T-cell (primary cell): ENCODE results near the gene ABCA13. TPM values are rescaled to one million over a fixed set of nuclear protein-coding genes. Genes with fewer than 3 reads are reported as not detected.
"Not testable (repeated sequence)": the region's sequence is repeated elsewhere in the genome, so short reads cannot be mapped to it uniquely, and the experiment has no call there.

ENCODE experiments used
- ATAC-seq, 4 experiments: fragments of 200-7000 bp in 3 of 4; fragments of 150-1000 bp in 1 of 4; cut with Tn5 transposase; replicated peaks in 1 of 4; 1 replicate in 3 of 4; 2 replicates in 1 of 4; pipeline ENCODE4 v1.10.0; 2021; ENCODE audit warnings: moderate library complexity in 3 of 4, mild to moderate bottlenecking in 2 of 4, moderate number of reproducible peaks in 1 of 4
- CTCF ChIA-PET, 2 donors: fragments of 300-600 bp; sonication (Branson Sonifier 250); formaldehyde crosslinking; loops; one replicate each; lab custom pipeline; 2022; ENCODE audit warnings: antibody characterized with exemption in 2 of 2; lab: Charles Lee
- POLR2A ChIA-PET, 2 donors: fragments of 300-600 bp; sonication (Branson Sonifier 250); formaldehyde crosslinking; loops; one replicate each; lab custom pipeline; 2022; ENCODE audit warnings: antibody characterized with exemption in 2 of 2; lab: Charles Lee
- DNase-seq, 35 experiments: peaks; one replicate each; pipeline versions ENCODE4 v3.0.0 to v3.0.0-alpha.2; 2013 to 2023
- H3K27ac ChIP-seq: one replicate; pipeline ENCODE4 v1.5.1; 2013; ENCODE audit warnings: low read length
- H3K27me3 ChIP-seq, 2 experiments: replicated peaks in 1 of 2; 1 replicate in 1 of 2; 2 replicates in 1 of 2; pipeline versions ENCODE4 v1.6.1 to v1.7.0; 2013; ENCODE audit warnings: low read length in 1 of 2, mixed read lengths in 1 of 2; ENCODE audit not compliant: control insufficient read depth in 2 of 2, insufficient read depth in 2 of 2; ENCODE audit errors: extremely low read depth in 1 of 2
- H3K36me3 ChIP-seq, 2 donors: 1 replicate in 1 of 2; 2 replicates in 1 of 2; pipeline versions ENCODE4 v1.6.1 to v1.7.0; 2013; ENCODE audit warnings: low read length in 1 of 2; ENCODE audit not compliant: control insufficient read depth in 2 of 2, insufficient read depth in 1 of 2; ENCODE audit errors: extremely low read depth in 1 of 2
- H3K4me1 ChIP-seq, 2 experiments: 1 replicate in 1 of 2; 2 replicates in 1 of 2; pipeline versions ENCODE4 v1.6.1 to v1.7.0; 2013; ENCODE audit warnings: low read length in 2 of 2, mixed read lengths in 1 of 2; ENCODE audit not compliant: insufficient read depth in 2 of 2, control insufficient read depth in 1 of 2; ENCODE audit errors: extremely low read depth in 1 of 2
- H3K4me3 ChIP-seq, 2 donors: 1 replicate in 1 of 2; 2 replicates in 1 of 2; pipeline versions ENCODE4 v1.5.1 to v1.7.0; 2013; ENCODE audit warnings: mild to moderate bottlenecking in 2 of 2, low read length in 1 of 2, moderate library complexity in 1 of 2; ENCODE audit not compliant: control insufficient read depth in 1 of 2; ENCODE audit errors: extremely low read depth in 1 of 2
- H3K9me3 ChIP-seq: 2 replicates; pipeline ENCODE4 v1.7.0; 2013
- H3K27ac Mint-ChIP-seq, 2 donors: one replicate each; pipeline ENCODE4 v1.8.0; 2020 to 2021; ENCODE audit warnings: mild to moderate bottlenecking in 2 of 2, mixed read lengths in 2 of 2
- H3K27me3 Mint-ChIP-seq, 2 donors: one replicate each; pipeline ENCODE4 v1.8.0; 2021 to 2022; ENCODE audit warnings: mixed read lengths in 2 of 2
- H3K36me3 Mint-ChIP-seq: one replicate; pipeline ENCODE4 v1.8.0; 2021; ENCODE audit warnings: mixed read lengths
- H3K4me1 Mint-ChIP-seq, 3 donors: one replicate each; pipeline ENCODE4 v1.8.0; 2020 to 2022; ENCODE audit warnings: mixed read lengths in 3 of 3, mild to moderate bottlenecking in 1 of 3
- H3K4me3 Mint-ChIP-seq, 3 donors: one replicate each; pipeline ENCODE4 v1.8.0; 2020 to 2022; ENCODE audit warnings: mild to moderate bottlenecking in 3 of 3, mixed read lengths in 3 of 3, moderate library complexity in 3 of 3
- H3K9me3 Mint-ChIP-seq, 3 donors: one replicate each; pipeline ENCODE4 v1.8.0; 2020 to 2022; ENCODE audit warnings: mixed read lengths in 3 of 3
- WGBS: methylation state at CpG from one replicate; pipeline ENCODE4 v1.1.5; 2013; ENCODE audit warnings: missing lambda C conversion rate; ENCODE audit not compliant: insufficient coverage; 5-methylcytosine and 5-hydroxymethylcytosine counted together
- total RNA-seq, 35 experiments: library from RNA in 6 of 35; stranded (reverse) in 6 of 35; fragments of 120-200 nt in 1 of 35; gene quantifications; one replicate each; pipeline versions ENCODE4 v1.2.1 to v1.2.4 and lab custom pipeline; 2013 to 2026

ABCA13 gene
- total RNA-seq, 5 donors from 2014 or later (not counting 1 experiment from before 2014, with no cell fraction given): 0.22 TPM; not detected in 4

DNA sequence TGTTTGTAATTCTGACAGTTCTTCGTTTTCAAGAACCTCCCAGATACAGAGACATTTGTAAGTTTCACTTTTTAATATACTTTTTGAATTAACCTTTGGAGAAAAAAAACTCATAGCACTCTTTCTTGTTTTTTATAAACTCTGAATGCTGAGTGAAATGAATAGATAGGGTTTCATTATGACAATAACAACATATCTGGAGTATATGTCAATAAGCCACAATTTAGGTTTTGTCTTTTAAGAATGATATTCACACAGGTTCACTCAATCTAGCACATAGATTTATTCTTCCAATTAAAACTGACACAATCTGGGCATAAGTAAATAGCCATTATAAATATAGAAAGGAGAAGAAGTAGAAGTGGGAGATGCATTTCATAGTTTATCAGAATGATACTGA is 21.7 kb downstream of the ABCA13 start:
- Histone ChIP-seq H3K4me3 (no peak overlapping the region), H3K4me1 (no peaks in the 10 kb centered on the region), H3K27me3 (peaks cover 0 to 4% of the 10 kb centered on the region in 2 experiments), H3K36me3 (no peaks in the 10 kb centered on the region), H3K27ac (no peak overlapping the region), H3K9me3 (no peaks in the 10 kb centered on the region)
- Mint-ChIP-seq H3K4me3 (no peak overlapping the region), H3K27ac (no peak overlapping the region), H3K27me3 (peaks cover 9 to 12% of the 10 kb centered on the region in 2 donors), H3K36me3 (no peaks in the 10 kb centered on the region), H3K4me1 (no peaks in the 10 kb centered on the region), H3K9me3 (peaks cover 0 to 3% (median 0%) of the 10 kb centered on the region in 3 donors)
- ChIA-PET POLR2A (no interaction called here), CTCF (no interaction called here)
- WGBS: no CpG with 5 or more reads among the region's 1 CpG
- DNase-seq (no peak), ATAC-seq (no peak)

GRCh38 chr7:48193421-48193820 is 22.2 kb downstream of the ABCA13 start:
- POLR2A ChIA-PET: no interaction called here
- H3K9me3 ChIP-seq: no peaks in the 10 kb centered on the region
- H3K27me3 ChIP-seq: peaks cover 0 to 4% of the 10 kb centered on the region in 2 experiments
- ATAC-seq (no peak), DNase-seq (no peak)
- CTCF ChIA-PET: no interaction called here
- Mint-ChIP-seq H3K36me3 (no peaks in the 10 kb centered on the region), H3K9me3 (no peaks in the 10 kb centered on the region), H3K27ac (no peak overlapping the region), H3K4me3 (no peak overlapping the region), H3K27me3 (peaks cover 7 to 8% of the 10 kb centered on the region in 2 donors), H3K4me1 (no peaks in the 10 kb centered on the region)
- no peak overlapping the region for H3K4me3 ChIP-seq
- WGBS: 0% methylated on average over 1 of the region's 1 CpG
- no peaks in the 10 kb centered on the region for H3K36me3 ChIP-seq
- no peaks in the 10 kb centered on the region for H3K4me1 ChIP-seq
- H3K27ac ChIP-seq: no peak overlapping the region

DNA sequence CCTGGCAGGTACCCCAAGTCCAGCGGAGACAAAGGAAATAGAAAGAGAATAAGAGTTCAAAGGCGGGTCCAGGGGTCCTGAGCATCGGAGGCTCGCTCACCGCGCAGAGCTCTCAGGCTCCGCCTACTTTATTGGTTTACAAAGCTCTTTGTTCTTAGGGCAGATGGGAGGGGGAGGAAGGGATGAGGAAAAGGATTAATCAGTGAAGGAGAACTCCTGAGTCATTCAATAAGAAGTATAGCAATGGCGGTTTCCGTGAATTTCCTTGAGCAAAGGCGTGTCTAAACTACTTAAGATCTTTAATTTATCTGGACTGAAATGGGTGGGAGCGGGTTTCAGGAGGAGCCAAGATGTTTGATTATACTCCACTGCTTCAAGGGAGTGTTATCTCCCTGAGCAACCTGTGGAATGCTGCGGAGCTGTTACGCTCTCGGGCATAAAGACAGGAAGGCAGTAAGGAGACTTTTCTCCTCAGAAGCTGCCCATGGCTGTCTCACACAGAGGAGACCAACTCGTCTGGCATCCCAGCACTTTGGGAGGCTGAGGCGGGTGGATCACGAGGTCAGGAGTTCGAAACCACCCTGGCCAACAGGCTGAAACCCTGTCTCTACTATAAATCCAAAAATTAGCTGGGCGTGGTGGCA is 29.8 kb downstream of the ABCA13 start:
- H3K36me3 ChIP-seq, ATAC-seq, H3K4me3 ChIP-seq, H3K4me1 Mint-ChIP-seq, H3K9me3 ChIP-seq, H3K27me3 Mint-ChIP-seq, POLR2A ChIA-PET, H3K4me3 Mint-ChIP-seq, H3K4me1 ChIP-seq, H3K36me3 Mint-ChIP-seq, CTCF ChIA-PET, H3K27ac Mint-ChIP-seq, H3K27me3 ChIP-seq, H3K27ac ChIP-seq, DNase-seq, H3K9me3 Mint-ChIP-seq: not testable (repeated sequence)
- WGBS: 71% methylated on average over 4 of the region's 19 CpGs

DNA sequence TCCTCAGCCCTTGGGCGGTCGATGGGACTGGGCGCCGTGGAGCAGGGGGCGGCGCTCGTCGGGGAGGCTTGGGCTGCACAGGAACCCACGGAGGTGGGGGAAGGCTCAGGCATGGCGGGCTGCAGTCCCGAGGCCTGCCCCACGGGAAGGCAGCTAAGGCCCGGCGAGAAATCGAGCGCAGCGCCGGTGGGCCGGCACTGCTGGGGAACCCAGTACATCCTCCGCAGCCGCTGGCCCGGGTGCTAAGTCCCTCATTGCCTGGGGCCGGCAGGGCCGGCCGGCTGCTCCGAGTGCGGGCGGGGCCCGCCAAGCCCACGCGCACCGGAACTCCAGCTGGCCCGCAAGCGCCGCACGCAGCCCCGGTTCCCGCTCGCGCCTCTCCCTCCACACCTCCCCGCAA is 31.7 kb downstream of the ABCA13 start:
- 95% methylated on average over 29 of the region's 41 CpGs for WGBS
- DNase-seq, POLR2A ChIA-PET: not testable (repeated sequence)

GRCh38 chr7:48207155-48207675 is 36.0 kb downstream of the ABCA13 start:
- no peaks in the 10 kb centered on the region for H3K36me3 Mint-ChIP-seq
- ChIA-PET CTCF (no interaction called here), POLR2A (no interaction called here)
- no peaks in the 10 kb centered on the region for H3K4me1 Mint-ChIP-seq
- H3K4me3 ChIP-seq: no peak overlapping the region
- H3K36me3 ChIP-seq: no peaks in the 10 kb centered on the region
- no peaks in the 10 kb centered on the region for H3K9me3 ChIP-seq
- H3K27ac Mint-ChIP-seq: no peak overlapping the region
- ATAC-seq (no peak), DNase-seq (no peak)
- peaks cover 0 to 3% of the 10 kb centered on the region in 2 experiments for H3K27me3 ChIP-seq
- no CpG with 5 or more reads among the region's 1 CpG for WGBS
- no peaks in the 10 kb centered on the region for H3K4me1 ChIP-seq
- peaks cover 7 to 15% of the 10 kb centered on the region in 2 donors for H3K27me3 Mint-ChIP-seq
- no peaks in the 10 kb centered on the region for H3K9me3 Mint-ChIP-seq
- no peak overlapping the region for H3K4me3 Mint-ChIP-seq
- no peak overlapping the region for H3K27ac ChIP-seq

More for the DNA sequence above, 31.7 kb downstream of the ABCA13 start:
- ATAC-seq, H3K4me1 Mint-ChIP-seq, H3K36me3 ChIP-seq, H3K36me3 Mint-ChIP-seq, H3K4me1 ChIP-seq, CTCF ChIA-PET, H3K9me3 Mint-ChIP-seq, H3K27me3 ChIP-seq, H3K27ac ChIP-seq, H3K27ac Mint-ChIP-seq, H3K4me3 Mint-ChIP-seq, H3K4me3 ChIP-seq, H3K9me3 ChIP-seq, H3K27me3 Mint-ChIP-seq: not testable (repeated sequence)

- Mint-ChIP-seq H3K9me3 (no peaks in the 10 kb centered on the region), H3K36me3 (no peaks in the 10 kb centered on the region), H3K4me1 (no peaks in the 10 kb centered on the region), H3K27ac (no peak overlapping the region), H3K27me3 (peaks cover 7 to 19% of the 10 kb centered on the region in 2 donors), H3K4me3 (no peak overlapping the region)
- no peak overlapping the region for H3K27ac ChIP-seq
- H3K36me3 ChIP-seq: no peaks in the 10 kb centered on the region
- ATAC-seq (no peak), DNase-seq (no peak)
- POLR2A ChIA-PET: no interaction called here
- WGBS: no CpG with 5 or more reads among the region's 1 CpG
- no peaks in the 10 kb centered on the region for H3K4me1 ChIP-seq
- peaks cover 0 to 3% of the 10 kb centered on the region in 2 experiments for H3K27me3 ChIP-seq
- H3K9me3 ChIP-seq: no peaks in the 10 kb centered on the region
- H3K4me3 ChIP-seq: no peak overlapping the region
- CTCF ChIA-PET: no interaction called here
Measured at GRCh38 chr7:48209004-48209600, 37.8 kb downstream of the ABCA13 start.
